GM21576 (cell line): ENCODE results near the gene OSBPL2.

Experiments used
- ATAC-seq: cut with Tn5 transposase; IDR thresholded peaks from one replicate; pipeline ENCODE4 v1.9.1; 2021; ENCODE audit warnings: mild to moderate bottlenecking, moderate library complexity; ENCODE audit not compliant: unreplicated experiment

The OSBPL2 gene

DNA sequence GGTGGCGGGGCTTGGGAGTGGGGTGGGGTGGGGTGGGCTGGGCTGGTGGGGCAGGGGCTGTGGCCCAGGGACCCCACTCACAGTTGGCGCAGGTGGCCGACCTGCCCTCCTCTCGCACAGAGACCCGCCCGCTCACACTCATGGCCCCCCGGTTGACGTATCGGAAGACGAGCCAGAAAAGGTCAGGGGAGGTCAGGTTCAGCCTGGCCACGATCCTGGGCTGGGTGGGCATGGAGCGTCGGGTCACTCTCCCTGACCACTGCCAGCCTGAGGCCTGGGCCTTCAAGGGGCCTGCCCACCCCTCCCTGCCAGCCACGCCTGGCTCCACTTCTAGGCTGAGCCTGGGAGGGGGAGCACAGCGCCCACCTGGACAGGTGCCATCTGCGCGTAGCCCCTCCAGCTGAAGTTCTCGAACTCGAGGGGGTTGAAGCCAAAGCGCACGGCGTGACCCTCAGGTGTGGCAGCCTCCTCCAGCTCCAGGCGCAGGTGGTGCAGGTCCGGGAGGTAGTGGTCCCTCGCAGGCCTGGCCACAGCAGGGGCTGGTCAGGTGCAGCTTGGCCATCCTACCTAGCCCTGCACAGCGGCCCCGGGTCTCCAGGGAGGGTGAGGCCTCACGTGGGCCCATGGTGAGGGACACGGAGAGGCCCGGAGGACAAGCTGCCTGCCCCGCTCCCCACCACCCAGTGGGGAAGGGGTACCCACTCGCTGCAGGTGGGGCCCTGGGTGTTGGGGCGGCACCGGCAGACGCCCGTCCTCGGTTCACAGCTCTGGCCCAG, 95.7 kb downstream of the OSBPL2 start:
- ATAC-seq = no peak

DNA sequence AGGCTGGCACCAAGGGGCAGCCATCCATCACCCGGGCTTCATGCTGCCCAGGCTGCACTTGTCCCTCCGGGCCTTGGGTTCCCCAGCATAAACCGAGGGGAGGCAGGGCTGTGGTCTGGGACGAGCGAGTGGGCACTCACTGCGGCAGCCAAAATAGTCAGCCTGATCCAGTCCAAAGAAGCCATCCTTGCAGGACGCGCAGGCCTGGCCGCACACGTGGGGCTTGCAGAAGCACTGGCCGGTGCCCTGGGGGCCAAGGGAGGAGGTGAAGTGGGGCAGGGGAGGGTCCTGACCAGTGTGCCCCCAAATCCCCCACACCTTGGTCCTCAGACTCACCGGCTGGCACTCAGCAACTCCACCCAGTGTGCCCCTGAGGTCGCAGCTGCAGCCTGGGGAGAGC, 96.6 kb downstream of the OSBPL2 start:
- no peak for ATAC-seq

DNA sequence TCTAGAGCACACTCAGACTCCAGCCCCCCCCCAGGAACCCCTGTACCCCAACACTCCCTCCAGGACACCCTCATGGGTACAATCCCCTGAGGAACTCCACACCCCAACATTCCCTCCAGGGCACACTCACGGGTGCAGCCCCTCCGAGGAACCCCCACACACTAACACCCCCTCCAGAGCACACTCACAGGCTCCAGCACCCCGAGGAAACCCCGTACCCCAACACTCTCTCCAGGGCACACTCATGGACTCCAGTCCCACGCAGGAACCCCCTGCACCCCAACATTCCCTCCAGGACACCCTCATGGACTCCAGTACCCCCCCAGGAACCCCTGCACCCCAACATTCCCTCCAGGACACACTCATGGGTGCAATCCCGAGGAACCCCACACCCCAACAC, 97.2 kb downstream of the OSBPL2 start:
- ATAC-seq = no peak

- ATAC-seq = no peak
These were observed 98.0 kb downstream of the OSBPL2 start for GRCh38 chr20:62336329-62336728.

DNA sequence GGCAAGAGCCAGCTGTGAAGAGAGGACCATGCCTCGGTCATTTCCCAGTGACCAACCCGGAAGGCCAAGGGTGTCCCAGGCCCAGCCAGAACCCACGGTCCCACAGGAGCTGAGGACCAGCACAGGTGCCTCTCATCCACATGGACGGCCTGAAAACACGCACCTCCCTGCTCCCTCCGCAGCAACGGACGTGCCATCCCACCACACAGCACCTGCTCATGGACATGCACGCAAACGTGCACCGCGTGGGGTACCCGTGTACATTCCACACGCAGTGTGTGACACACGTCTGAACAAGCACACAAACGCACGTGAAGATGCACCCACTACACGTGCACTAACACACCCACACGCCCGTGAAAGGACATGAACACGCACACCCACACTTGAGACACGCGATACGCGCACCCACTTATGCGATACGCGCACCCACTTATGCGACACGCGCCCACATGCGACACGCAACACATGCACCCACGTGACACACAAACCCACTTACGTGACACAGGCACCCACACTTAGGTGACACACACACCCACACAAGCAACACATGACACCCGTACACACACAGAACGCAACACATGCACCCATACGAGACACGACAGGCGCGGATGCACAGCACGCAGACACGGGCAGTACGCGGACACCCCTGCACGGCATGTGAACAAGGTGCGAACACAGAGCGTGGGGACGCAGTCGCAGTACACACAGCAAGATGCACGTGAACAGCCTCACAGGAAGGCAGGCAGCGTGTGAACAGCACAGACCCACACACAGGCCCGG, 98.6 kb downstream of the OSBPL2 start:
- no peak for ATAC-seq

DNA sequence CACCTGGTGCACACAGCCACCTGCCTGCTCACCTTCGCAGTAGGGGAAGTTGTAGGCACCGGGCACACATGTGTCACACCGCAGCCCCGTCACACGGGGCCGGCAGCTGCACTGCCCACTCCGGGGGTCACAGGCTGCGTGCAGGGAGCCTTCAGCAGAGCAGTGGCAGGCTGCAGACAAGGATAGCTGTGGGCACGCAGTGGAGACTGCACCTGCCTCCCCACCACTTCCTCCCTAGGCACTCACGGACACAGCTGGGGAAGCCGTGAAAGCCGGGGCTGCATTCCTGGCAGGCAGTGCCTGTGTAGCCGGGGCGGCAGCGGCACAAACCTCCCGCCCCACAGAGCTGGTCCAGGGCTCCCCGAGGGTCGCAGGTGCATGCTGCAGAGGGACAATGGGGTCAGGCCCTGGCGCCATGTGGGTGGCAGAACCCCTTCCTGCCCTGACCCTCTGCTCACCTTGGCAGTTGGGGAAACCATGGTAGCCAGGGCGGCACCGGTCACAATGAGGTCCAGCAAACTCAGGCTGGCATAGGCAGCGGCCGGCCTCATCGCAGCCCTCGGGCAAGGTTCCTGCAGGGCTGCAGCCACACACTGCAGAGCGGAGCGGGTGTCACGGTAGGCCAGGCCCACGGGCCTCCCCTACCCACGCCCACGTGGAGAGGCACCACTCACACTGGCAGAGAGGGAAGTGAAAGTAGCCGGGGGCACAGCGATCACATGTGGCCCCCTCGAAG, 99.4 kb downstream of the OSBPL2 start:
- ATAC-seq = no peak

GRCh38 chr20:62338294-62338620, 99.9 kb downstream of the OSBPL2 start:
- no peak for ATAC-seq

GRCh38 chr20:62339647-62340062, 101.3 kb downstream of the OSBPL2 start:
- peak; percentile 79 for ATAC-seq

DNA sequence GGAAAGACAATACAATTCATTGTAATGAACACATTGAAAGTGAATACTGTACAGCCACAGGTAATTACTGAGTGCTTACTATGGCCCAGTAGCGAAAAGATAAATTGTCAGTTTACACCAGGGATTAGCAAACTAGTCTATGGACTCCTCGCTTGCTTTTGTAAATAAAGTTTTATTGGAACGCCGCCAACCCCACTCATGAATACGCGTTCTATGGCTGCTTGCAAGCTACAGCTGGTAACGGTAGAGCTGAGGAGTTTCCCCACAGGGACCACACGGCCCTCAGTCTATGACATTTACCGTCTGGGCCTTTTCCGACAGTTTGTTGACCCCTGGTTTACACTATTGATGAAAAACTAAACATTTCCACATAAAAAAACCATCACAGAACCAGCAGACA, 104.6 kb downstream of the OSBPL2 start:
- no peak for ATAC-seq

GRCh38 chr20:62344092-62344491, 105.8 kb downstream of the OSBPL2 start:
- no peak for ATAC-seq

DNA sequence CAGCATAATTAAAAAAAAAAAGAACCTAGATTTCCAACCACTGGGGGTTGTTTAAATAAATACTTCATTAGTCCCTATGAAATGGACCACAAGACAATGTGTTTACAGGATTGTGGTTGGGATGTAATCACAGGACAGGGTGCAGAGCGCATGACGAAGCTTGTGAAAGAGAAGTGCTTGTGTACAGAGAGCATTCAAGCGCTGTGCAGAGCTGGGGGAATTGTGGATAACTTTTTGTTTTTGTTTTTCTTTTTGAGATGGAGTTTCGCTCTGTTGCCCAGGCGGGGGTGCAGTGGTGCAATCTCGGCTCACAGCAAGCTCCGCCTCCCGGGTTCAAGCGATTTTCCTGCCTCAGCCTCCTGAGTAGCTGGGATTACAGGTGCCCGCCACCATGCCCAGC, 106.5 kb downstream of the OSBPL2 start:
- no peak for ATAC-seq
